ENCODE measurements around the gene SHISA5.
"Not testable (repeated sequence)": the region's sequence is repeated elsewhere in the genome, so short reads cannot be mapped to it uniquely, and the experiment has no call there.

The SHISA5 gene, protein sequence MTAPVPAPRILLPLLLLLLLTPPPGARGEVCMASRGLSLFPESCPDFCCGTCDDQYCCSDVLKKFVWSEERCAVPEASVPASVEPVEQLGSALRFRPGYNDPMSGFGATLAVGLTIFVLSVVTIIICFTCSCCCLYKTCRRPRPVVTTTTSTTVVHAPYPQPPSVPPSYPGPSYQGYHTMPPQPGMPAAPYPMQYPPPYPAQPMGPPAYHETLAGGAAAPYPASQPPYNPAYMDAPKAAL

DNA sequence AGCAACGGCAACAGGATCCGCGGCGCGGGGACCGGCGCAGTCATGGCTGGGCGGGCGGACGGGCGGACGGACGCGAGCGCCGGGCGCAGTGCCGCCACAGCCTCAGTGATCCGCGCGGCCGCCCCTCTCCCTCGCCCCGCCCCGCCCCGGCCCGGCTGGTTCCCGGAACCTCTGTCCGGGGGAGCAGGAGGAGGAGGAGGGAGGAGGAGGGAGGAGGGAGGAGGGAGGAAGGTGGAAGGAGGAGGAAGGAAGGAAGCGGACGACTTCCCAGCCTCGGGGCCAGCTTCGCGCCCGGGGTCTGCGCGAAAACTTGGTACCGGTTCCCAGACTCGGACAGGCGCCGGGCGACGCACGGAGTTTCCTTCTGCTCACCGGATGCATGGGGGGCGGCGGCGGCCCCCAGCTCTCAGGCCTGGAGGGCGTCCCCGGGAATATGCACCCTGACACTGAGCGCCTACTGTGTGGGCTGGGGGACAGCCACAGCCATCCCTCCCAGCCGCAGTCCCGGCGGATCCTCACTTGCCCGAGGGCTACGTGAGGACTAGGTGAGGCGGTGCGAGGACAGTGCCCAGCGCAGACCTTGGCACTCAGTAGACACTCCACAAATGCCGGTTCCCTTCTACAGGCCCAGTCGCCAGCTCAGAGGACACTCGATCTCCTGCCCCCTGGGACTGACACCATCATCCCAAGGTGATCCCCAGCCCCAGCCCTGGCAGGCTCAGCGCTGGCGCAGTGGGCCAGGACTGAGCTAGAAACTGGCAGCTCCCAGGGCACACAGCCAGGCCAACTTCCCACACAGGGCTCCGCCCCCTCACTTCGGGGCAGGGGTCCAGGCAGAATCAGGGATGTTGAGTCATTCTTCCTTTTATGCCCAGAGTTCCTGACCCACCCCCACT is at the start of gene SHISA5:
SHISA5 (minus strand) TSS at position 124 of the 896 bp plus-strand sequence; CDS start at position 44, 80 bp downstream.
- peak; percentile 5 for DNase-seq

DNA sequence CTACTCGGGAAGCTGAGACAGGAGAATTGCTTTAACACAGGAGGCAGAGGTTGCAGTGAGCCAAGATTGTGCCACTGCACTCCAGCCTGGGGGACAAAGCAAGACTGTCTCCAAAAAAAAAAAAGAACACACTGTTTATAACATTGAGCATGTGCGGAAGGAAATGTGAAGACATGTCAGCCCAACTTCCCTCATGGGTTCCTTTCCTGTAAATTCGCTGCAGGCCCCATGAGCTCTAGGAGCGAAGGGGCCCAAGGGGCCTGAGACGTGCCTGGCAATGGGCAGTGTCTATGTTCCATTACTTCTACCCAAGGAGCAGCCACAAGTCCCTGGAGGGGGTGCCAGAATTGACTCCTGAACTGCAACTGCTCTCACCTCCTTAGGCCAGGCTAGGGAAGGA is 49.4 kb upstream of the SHISA5 start:
- DNase-seq = no peak

DNA sequence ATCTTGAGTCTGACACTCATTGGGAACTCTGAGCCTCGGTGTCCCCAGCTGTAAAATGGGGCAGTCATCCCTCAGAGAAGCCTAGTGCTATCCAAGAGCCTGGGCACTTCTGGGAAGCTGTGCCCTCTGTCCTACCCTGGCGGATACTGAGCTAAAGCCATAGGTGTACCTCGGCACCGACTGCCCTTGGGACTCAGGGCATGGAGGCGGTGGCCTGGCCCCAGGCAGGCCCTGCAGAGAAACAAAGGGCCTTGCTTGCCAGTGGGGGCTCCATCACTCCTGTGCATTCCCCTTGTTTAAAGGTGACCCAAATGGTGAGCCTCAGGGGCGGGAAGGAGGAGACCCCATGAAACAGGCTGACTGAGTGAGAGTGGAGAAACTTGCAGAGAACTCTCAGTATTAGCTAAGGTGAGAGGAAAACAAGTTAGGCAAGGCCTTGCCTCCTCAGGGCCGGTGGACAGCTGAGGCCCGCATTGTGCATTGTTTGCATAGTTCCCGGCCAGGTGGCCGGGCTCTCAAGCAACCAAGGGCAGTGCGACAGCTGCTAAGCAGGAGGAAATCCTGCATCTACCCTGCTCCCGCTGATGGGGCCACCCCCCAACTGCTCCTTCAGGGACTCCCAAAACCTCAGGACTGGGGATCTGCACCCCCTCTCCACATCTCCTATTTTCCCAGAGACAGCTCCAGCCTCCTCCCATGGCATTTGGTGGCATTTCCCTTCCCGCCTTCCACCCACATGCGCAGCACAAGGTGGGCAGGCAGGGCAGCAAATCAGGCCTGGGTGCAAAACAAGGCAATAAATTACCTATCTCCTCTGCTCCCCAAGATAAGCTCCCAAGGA is 48.4 kb upstream of the SHISA5 start:
- DNase-seq = no peak

DNA sequence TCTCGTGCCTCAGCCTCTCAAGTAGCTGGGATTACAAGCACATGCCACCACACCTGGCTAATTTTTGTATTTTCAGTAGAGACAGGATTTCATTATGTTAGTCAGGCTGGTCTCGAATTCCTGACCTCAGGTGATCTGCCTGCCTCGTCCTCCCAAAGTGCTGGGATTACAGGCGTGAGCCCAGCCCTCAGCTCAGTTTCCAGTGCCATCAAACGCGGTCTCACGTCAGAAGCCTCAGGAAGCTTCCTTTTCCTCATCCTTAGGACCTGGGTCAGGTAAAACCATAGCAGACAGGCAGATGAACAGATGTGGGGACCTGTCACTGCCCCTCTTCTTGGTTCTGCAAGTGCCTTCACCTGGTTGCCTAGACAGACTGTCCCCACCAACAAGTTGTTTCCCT is 47.7 kb upstream of the SHISA5 start:
- not testable (repeated sequence) for DNase-seq

DNA sequence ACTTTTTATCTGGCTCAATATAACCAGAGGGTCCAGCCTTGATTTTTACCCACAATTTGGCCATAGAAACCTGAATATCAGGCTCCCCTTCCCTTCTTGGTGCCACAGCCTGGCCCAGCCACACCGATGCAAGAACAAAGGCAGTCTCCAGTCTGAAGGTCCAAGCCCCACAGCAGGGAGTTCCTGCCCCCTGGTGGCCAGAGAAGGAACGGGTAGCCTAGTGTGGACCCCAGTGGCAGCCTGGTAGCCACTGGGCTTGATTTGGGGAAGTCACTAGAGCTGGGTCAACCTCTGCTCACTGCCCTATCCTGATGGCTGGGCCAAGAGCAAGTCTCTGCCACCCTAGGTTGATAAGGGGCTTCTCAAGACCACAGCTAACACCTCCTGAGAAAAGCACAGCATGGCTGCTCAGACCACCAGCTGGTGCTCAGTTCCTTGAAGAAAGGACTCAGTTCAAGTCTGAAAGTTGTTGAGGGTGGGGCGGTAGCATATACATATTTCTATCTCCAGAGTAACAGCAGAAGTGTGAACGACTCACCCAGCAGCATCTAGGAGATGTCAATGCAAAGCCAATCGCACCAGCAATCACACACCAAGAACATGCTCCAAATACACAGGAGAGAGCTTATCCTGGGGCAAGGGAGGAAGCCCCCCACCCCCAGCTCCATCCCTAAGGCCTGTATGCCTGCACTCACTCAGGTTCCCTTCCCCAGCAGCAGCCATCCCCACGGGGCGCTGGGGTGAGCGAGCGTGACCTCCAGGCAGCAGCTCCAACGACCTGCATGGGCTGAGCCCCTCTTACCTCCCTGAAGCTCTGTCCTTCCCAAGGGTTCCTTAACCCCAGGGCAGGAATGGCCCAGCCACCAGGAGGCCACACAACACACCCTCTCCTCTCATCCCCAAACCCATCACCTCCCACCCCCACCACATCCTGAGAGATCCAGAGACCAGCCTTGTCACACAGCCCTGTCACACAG is 45.0 kb upstream of the SHISA5 start:
- peak; percentile 88 for DNase-seq

DNA sequence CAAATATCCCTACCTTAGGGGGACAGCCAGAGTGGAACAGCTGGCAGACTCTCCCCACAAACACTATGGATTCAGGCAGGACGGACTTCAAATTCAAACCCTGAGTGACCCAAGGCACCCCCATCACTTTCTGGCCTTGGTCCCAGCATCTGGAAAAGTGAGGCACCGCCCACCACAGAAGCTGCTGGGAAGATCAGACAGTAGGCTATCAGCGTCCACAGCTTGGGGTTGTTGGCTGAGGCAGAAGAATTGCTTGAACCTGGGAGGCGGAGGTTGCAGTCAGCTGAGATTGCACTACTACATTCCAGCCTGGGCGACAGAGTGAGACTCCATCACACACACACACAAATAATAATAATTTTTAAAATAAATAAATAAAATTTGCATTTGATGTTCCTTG is 44.2 kb upstream of the SHISA5 start:
- no peak for DNase-seq

DNA sequence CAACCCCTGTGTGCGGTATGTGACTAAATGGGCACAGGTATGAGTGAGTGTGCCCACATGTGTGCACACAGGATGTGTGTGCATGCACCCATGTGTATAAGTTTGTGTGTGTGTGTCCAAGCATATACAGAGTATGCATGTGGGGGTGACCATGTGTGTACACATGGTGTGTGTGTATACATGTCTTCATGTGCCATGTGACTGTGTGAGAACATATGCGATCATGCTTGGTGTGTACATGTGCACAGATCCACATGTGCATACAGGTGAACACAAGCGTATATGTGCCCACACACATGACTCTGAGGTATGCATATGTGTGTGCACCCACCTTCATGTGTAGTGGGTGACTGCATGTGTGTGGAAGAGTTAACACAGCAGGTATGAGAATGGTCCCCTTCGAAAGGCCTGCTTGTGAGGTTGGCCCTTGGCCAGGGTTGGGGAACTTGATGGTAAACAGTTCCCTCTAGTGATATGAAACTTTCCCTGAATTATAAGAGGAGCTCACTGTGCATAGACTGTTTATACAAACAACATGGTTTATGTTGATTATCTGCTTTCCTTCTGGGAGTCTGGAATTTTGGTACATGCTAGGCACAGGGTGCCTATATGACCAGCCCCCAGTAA is 42.3 kb upstream of the SHISA5 start:
- peak; percentile 11 for DNase-seq

DNA sequence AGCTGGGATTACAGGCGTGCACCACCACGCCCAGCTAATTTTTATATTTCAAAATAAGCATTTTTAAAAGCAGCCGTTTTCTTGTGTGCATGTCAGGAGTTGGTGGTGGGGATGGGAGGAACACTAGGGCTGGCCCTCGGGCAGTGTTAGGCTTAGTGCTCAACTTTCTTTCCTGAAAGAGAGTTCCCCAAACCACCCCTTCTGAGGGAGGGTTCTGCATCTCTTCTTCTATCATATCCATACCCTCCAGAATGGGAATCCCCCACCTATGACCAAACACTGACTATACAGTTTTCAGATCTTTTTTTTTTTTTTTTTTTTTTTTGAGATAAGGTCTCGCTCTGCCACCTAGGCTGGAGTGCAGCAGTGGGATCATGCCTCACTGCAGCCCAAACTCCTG is 40.2 kb upstream of the SHISA5 start:
- no peak for DNase-seq

DNA sequence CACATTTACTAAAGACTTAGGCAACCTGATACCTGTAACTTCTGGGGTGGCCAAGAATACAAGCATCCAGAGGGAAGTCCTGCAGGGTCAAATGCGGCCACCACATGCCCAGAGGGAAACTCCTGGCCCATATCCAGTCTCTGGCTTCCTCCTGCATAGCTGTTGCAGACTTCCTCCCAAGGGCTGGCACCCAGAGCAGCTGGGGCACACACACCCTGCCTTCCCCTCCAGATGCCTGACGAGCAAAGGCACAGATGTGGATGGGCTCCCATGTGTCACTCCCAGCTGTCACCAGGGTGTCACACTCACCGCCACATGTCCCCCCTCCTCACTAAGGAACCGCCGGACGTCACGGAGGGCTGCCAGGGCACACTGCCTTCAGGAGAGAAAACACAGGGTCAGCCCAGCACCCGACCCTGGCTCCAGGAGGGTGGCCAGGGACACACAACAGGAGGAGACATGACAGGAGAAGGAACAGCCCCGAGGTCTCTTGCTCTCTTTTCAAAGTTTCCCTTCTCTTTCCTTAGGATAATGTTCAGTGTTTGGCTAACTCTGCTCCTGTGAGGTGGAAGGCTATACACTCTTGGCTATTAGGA is 39.4 kb upstream of the SHISA5 start:
- peak; percentile 65 for DNase-seq

DNA sequence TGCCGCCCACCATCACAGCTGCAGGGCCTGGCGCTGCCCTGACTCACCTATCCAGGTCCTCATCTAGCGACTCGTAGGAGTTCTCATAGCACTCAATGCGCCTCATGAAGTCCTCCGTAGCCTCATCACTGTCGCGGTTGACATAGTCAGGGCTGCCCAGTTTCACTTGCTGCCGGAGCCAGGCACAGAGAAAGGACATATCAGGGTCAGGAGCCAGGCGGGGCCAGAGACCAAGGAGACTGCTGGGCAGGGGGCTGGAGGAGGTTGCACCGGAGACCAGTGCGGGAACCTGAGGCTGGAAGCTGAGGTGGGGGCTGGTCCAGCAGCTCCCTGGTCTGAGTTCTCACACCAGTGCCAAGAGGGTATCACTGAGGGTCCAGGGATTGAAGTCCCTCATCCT is 34.5 kb upstream of the SHISA5 start:
- DNase-seq = no peak

DNA sequence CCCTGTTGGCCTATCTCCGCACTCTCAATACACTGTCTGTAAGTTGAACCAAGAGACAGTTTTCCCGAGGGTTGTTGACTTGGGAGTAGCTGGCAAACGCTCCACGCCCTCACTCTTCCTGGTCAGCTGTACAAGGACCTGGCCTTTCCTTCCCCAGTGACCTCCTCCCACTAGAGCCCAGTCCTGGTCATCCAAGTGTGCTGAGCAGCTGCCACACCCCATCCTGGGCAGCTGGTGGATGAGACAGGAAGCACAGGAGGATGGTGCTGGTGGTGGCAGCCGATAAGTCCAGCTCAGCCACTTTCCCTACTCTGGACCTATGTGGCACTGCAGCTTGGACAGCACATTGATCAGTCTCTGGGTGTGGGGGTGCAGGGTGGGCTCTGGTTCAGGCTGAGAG is 32.8 kb upstream of the SHISA5 start:
- no peak for DNase-seq

DNA sequence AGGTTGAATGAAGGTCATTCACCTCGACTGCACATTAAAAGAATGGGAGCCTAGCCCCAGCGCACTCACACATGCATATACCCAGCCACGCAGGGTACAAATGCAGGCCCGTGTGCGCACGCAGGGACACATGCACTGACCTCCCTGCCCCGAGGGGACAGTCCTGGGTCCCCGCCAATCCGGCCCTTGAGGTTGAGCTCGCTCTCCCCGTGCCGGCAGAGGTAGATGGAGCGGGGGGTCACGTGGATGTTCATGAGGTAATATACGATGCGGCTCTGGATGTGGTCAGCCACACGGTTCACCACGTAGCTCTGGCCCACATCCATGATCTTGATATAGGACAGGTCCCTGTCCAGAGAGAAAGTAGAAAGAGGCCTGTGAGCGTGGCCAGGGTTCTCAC is 32.1 kb upstream of the SHISA5 start:
- no peak for DNase-seq

DNA sequence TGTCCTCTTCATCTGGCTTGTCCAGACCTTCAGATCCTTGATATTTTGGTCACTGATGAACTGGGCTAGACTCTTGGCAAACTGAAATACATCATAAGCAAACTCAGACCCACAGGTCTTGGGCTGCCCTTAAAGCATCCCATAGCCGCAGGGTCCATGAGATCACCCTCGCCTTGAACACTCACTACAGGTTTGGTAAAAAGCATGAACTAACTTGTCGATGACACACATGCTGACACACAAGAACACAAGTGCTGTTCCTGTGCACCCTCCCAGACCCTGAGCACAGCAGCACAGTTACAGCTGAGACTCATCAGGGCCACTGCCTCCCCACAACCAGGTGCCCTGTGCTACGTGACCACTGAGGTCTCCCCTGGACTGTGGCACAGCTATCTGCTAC is 31.6 kb upstream of the SHISA5 start:
- DNase-seq = no peak

DNA sequence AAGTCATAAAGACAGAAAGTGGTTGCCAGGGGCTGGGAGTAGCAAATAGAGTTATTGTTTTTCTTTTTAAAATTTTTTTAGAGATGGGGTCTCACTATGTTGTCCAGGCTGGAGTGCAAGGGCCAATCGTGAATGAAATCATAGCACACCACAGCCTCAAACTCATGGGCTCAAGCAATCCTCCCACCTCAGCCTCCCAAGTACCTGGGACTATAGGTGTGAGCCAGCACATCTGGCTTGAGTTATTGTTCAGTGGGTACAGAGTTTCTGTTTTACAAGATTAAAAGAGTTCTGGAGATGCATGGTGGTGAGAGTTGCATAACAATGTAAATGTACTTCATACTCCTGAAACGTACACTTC is 29.0 kb upstream of the SHISA5 start:
- no peak for DNase-seq

DNA sequence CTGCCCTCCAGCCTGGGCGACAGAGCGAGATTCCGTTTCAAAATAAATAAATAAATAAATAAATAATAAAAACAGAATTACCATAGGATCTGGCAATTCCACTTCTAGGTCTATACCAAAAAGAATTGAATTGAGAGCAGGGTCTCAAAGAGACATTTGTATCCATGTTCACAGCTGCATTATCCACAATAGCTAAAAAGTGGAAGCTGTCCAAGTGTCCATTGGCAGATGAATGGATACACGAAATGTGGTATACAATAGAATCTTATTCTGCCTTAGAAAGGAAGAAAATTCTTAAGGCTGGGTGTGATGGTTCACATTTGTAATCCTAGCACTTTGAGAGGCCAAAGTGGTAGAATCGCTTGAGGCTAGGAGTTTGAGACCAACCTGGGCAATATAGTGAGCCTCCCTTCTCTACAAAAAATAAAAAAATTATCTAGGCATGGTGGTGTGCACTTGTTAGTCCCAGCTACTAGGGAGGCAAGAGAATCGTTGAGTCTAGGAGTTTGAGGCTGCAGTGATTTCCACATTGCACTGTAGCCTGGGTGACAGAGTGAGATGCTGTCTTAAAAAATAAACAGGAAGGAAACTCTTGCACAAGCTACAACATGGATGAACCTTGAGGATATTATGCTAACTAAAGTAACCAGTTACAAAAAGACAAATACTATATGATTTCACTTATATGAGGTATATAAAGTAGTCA is 28.4 kb upstream of the SHISA5 start:
- DNase-seq = peak; percentile 48

DNA sequence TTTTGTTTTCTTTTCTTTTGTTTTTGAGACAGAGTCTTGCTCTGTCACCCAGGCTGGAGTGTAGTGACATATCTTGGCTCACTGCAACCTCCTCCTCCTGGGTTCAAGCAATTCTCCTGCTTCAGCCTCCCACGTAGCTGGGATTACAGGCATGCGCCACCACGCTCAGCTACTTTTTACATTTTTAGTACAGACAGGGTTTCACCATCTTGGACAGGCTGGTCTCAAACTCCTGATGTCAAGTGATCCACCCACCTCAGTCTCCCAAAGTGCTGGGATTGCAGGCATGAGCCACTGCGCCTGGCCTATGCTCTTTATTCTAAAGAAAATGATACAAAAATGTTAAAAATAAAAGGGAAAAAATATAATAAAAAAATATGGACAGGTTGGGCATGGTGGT is 26.7 kb upstream of the SHISA5 start:
- DNase-seq = not testable (repeated sequence)

DNA sequence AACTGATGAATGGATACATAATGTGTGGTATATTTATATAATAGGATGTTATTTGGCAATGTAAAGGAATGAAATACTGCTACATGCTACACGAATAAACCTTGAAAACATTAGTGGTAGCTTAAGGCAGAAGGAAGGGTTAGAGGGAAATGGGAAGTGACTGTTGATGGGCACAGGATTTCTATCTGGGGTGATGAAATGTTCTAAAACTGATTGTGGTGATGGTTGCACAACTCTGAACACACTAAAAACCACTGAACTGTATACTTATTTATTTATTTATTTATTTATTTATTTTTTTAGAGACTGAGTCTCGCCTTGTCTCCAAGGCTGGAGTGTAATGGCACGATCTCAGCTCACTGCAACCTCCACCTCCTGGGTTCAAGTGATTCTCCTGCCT is 24.8 kb upstream of the SHISA5 start:
- DNase-seq = peak; percentile 89

DNA sequence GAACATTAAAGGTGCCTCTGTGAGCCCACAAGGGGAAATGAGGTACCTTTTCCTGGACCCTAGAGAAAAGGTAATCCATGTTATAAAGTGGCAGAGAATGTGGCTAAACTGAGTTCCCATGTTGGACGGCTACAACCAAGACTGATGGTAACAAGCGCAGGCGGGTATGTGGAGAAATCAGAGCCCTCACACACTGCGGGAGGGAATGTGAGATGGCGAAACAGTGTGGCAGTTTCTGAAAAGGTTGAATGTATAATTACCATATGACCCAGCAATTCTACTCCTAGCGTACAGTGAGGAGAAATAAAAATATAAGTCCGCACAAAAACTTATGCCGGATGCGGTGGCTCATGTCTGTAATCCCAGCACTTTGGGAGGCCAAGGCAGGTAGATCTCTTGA is 24.1 kb upstream of the SHISA5 start:
- peak; percentile 67 for DNase-seq

DNA sequence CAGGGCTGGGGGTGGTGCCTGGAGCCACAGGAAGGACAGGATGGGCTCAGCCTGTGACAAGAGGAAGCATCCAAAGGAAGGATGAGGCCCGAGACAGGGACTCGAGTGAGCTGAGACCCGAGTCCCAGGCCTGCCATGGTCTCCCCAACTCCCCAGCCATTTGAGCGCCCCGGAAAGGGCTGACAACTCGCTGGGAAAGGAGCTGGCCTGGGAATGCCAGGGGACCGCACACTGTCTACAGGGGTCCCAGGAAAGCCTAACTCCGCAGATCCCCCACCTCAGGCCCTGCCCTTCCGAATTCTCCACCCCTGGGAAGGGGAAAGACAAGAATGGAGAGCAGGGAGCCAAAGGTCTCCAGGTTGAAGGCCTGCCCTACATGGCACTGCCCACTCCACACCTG is 21.0 kb upstream of the SHISA5 start:
- DNase-seq = no peak

DNA sequence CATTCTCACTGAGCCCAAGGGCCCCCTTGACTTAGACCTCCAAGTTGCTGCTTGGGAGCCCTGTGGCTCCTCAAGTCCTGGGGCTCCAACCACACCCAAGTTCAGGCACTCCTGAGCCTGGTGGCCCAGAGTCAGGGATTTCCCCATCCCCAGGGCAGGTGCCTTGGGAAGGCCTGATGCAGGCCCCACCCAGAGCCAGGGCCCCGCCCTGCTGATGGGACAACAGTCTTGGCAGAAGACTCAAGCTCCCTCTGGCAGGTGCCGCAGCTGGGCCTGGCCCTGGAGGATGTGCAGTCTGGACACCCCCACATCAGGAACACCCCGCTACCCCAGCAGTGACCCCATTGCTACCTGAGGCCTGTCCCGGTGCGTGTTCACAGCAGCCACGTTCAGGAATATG is 17.7 kb upstream of the SHISA5 start:
- no peak for DNase-seq

DNA sequence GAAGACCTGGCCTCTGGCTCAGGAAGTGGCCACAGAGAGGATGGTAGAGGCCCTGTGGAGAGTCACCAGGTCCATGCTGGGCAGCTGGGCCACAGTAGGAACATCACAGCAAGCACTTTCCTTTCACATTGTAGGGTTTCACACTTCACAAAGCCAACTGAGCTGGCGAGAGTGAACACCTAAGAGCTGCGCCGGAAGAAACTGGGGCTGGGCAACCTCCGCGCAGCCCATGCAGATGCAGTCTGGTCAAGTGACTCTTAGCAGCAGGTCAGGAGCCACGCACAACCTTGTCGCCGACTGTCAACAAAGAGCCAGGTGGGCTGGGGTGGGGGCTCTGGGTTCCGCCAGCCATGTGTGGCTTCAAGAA is 15.3 kb upstream of the SHISA5 start:
- DNase-seq = no peak
